PC-3 (cell line): ENCODE measurements around the gene TTI1. TPM values are rescaled to one million over a fixed set of nuclear protein-coding genes. Genes with fewer than 3 reads are reported as not detected.

Experiments
- ATAC-seq: fragments of 200-7000 bp; cut with Tn5 transposase; 2 replicates; pipeline ENCODE4 v1.9.1; 2020; ENCODE audit warnings: mild to moderate bottlenecking, moderate library complexity
- BruUV-seq: library from RNA; stranded (reverse); fragments of 400-500 nt; replicated peaks from 2 replicates; lab custom pipeline; 2021; lab: Mats Ljungman, UMichigan
- CTCF ChIA-PET: fragments of 300-600 bp; sonication (Branson Sonifier 250); formaldehyde crosslinking; loops from one replicate; lab custom pipeline; 2022; ENCODE audit warnings: antibody characterized with exemption; lab: Charles Lee
- POLR2A ChIA-PET: fragments of 300-600 bp; sonication (Branson Sonifier 250); formaldehyde crosslinking; loops from one replicate; lab custom pipeline; 2022; ENCODE audit warnings: antibody characterized with exemption; ENCODE audit not compliant: unreplicated experiment; lab: Charles Lee
- DNase-seq: peaks from one replicate; pipeline ENCODE4 v3.0.0-alpha.2; 2015
- H2AFZ ChIP-seq: fragments of 300-600 bp; sonication (generic); 2 replicates; pipeline ENCODE4 v1.6.0; 2016; ENCODE audit warnings: antibody characterized with exemption, low read length
- H3F3A ChIP-seq: fragments of 300-600 bp; sonication (generic); one replicate; pipeline ENCODE4 v1.6.0; 2017; ENCODE audit warnings: antibody characterized with exemption, low read length, control low read depth, mild to moderate bottlenecking; ENCODE audit not compliant: unreplicated experiment
- H3K27ac ChIP-seq: fragments of 300-600 bp; sonication (generic); 2 replicates; pipeline ENCODE4 v1.5.1; 2016; ENCODE audit warnings: mild to moderate bottlenecking, low read length
- H3K27me3 ChIP-seq: fragments of 300-600 bp; sonication (generic); 2 replicates; pipeline ENCODE4 v1.6.1; 2016; ENCODE audit warnings: low read length, mixed read lengths
- H3K36me3 ChIP-seq: fragments of 300-600 bp; sonication (generic); 2 replicates; pipeline ENCODE4 v1.6.1; 2016; ENCODE audit warnings: low read depth, mixed run types, low read length, mixed read lengths
- H3K4me1 ChIP-seq: fragments of 300-600 bp; sonication (generic); 2 replicates; pipeline ENCODE4 v1.5.1; 2016; ENCODE audit warnings: low read length; ENCODE audit not compliant: insufficient read depth
- H3K4me2 ChIP-seq: fragments of 300-600 bp; sonication (generic); 2 replicates; pipeline ENCODE4 v1.6.0; 2016; ENCODE audit warnings: low read length
- H3K4me3 ChIP-seq: fragments of 300-600 bp; sonication (generic); 2 replicates; pipeline ENCODE4 v1.5.1; 2016; ENCODE audit warnings: mild to moderate bottlenecking, low read length, mixed read lengths
- H3K79me2 ChIP-seq: fragments of 300-600 bp; sonication (generic); 2 replicates; pipeline ENCODE4 v1.6.1; 2017; ENCODE audit warnings: low read length, mixed read lengths
- H3K9ac ChIP-seq: fragments of 300-600 bp; sonication (generic); 2 replicates; pipeline ENCODE4 v1.6.0; 2016; ENCODE audit warnings: mild to moderate bottlenecking, low read length
- H3K9me2 ChIP-seq: fragments of 300-600 bp; sonication (generic); replicated peaks from 2 replicates; pipeline ENCODE4 v1.6.1; 2016; ENCODE audit warnings: mixed run types, low read length, mixed read lengths
- H3K9me3 ChIP-seq: fragments of 300-600 bp; sonication (generic); 2 replicates; pipeline ENCODE4 v1.6.1; 2016; ENCODE audit warnings: low read length, mixed read lengths
- H4K20me1 ChIP-seq: fragments of 300-600 bp; sonication (generic); 2 replicates; pipeline ENCODE4 v1.6.1; 2016; ENCODE audit warnings: low read length, mixed read lengths
- CTCF ChIP-seq: fragments of 300-600 bp; sonication (generic); conservative IDR thresholded peaks from 2 replicates; pipeline ENCODE4 v1.5.1; 2017; ENCODE audit warnings: antibody characterized with exemption, low read depth, mild to moderate bottlenecking, low read length
- EZH2 ChIP-seq: fragments of 300-600 bp; sonication (generic); IDR thresholded peaks from one replicate; pipeline ENCODE4 v1.6.1; 2017; ENCODE audit warnings: antibody characterized with exemption, mild to moderate bottlenecking, low read length; ENCODE audit not compliant: unreplicated experiment
- EZH2phosphoT487 ChIP-seq: fragments of 300-600 bp; sonication (generic); IDR thresholded peaks from 2 replicates; pipeline ENCODE4 v1.6.1; 2018; ENCODE audit warnings: mild to moderate bottlenecking, antibody characterized with exemption, low read length, borderline replicate concordance
- intact Hi-C: fragments of 100-400 bp; cut with micrococcal nuclease; formaldehyde crosslinking; loops from 2 replicates; pipeline ENCODE4 v1.9.0; 2023
- total RNA-seq: library from RNA; depleted of rRNA; stranded (reverse); fragments of >200 nt; gene quantifications from 2 replicates; pipeline ENCODE4 v1.2.3, GENCODE V29; 2014

TTI1 gene
- total RNA-seq, 1 experiment from 2014 or later: 23.2 TPM

GRCh38 chr20:38008233-38008944, 24.9 kb downstream of the TTI1 start:
- H3F3A ChIP-seq: no peaks in the 10 kb centered on the region
- no TSS peak for BruUV-seq
- H3K27ac ChIP-seq: no peak overlapping the region
- TF ChIP-seq CTCF (no peak), EZH2phosphoT487 (no peak), EZH2 (no peak)
- H4K20me1 ChIP-seq: no peaks in the 10 kb centered on the region
- H2AFZ ChIP-seq: no peak overlapping the region
- no peak for DNase-seq
- no peak overlapping the region for H3K4me3 ChIP-seq
- H3K4me1 ChIP-seq: no peaks in the 10 kb centered on the region
- ChIA-PET CTCF (no interaction called here), POLR2A (no interaction called here)
- intact Hi-C loops: no loop called here
- H3K4me2 ChIP-seq: no peak overlapping the region
- H3K79me2 ChIP-seq: peaks cover 47% of the 10 kb centered on the region
- ATAC-seq: no peak
- peaks cover 29% of the 10 kb centered on the region for H3K36me3 ChIP-seq
- H3K9ac ChIP-seq: no peak overlapping the region
- H3K27me3 ChIP-seq: no peaks in the 10 kb centered on the region
- no peaks in the 10 kb centered on the region for H3K9me3 ChIP-seq
- H3K9me2 ChIP-seq: no peaks in the 10 kb centered on the region

GRCh38 chr20:38007526-38007925, 25.7 kb downstream of the TTI1 start:
- no peaks in the 10 kb centered on the region for H3K9me2 ChIP-seq
- H3K4me3 ChIP-seq: no peak overlapping the region
- no peak overlapping the region for H3K9ac ChIP-seq
- H3K27ac ChIP-seq: no peak overlapping the region
- peaks cover 47% of the 10 kb centered on the region for H3K79me2 ChIP-seq
- no peaks in the 10 kb centered on the region for H3F3A ChIP-seq
- peaks cover 21% of the 10 kb centered on the region; the same call in 1 of the 2 replicates for H3K36me3 ChIP-seq
- no peaks in the 10 kb centered on the region for H4K20me1 ChIP-seq
- DNase-seq: no peak
- no peak for ATAC-seq
- no peak overlapping the region for H2AFZ ChIP-seq
- H3K4me2 ChIP-seq: no peak overlapping the region
- no TSS peak for BruUV-seq
- H3K9me3 ChIP-seq: no peaks in the 10 kb centered on the region
- TF ChIP-seq EZH2 (no peak), EZH2phosphoT487 (no peak), CTCF (no peak)
- no peaks in the 10 kb centered on the region for H3K4me1 ChIP-seq
- CTCF ChIA-PET: interaction anchor here (0.5 to 1.2 kb wide), 2 partner anchors 15 to 36 kb away, joined by 8 to 9 read pairs; no protein-coding TSS in a partner anchor
- intact Hi-C loops: no loop called here
- POLR2A ChIA-PET: no interaction called here
- H3K27me3 ChIP-seq: no peaks in the 10 kb centered on the region

GRCh38 chr20:38005903-38006302, 27.4 kb downstream of the TTI1 start:
- H3K27ac ChIP-seq: no peak overlapping the region
- H3K4me3 ChIP-seq: no peak overlapping the region
- TF ChIP-seq CTCF: no peak
- TF ChIP-seq EZH2: no peak
- no peak for TF ChIP-seq EZH2phosphoT487
- peaks cover 12% of the 10 kb centered on the region; the same call in 1 of the 2 replicates for H3K36me3 ChIP-seq
- H3K4me2 ChIP-seq: no peak overlapping the region
- H4K20me1 ChIP-seq: no peaks in the 10 kb centered on the region
- ATAC-seq (no peak), DNase-seq (no peak)
- no peak overlapping the region for H2AFZ ChIP-seq
- CTCF ChIA-PET: no interaction called here
- H3K9ac ChIP-seq: no peak overlapping the region
- intact Hi-C loops: no loop called here
- BruUV-seq: no TSS peak
- H3K9me3 ChIP-seq: no peaks in the 10 kb centered on the region
- peaks cover 36% of the 10 kb centered on the region for H3K79me2 ChIP-seq
- H3K27me3 ChIP-seq: no peaks in the 10 kb centered on the region
- H3K9me2 ChIP-seq: no peaks in the 10 kb centered on the region
- H3K4me1 ChIP-seq: peaks cover 16% of the 10 kb centered on the region
- H3F3A ChIP-seq: peaks cover 5% of the 10 kb centered on the region
- POLR2A ChIA-PET: no interaction called here
